Neural crest cell (in vitro differentiated cells): ENCODE data around the gene ATF1. TPM values are rescaled to one million over a fixed set of nuclear protein-coding genes. Genes with fewer than 3 reads are reported as not detected.

Experiments used
- DNase-seq: peaks from one replicate; pipeline ENCODE4 v3.0.0; 2021; ENCODE audit warnings: low read depth, mixed read lengths, low spot score
- H3K27ac Mint-ChIP-seq: one replicate; pipeline ENCODE4 v1.8.0; 2021; ENCODE audit warnings: mild to moderate bottlenecking, mixed read lengths; ENCODE audit not compliant: unreplicated experiment
- H3K27me3 Mint-ChIP-seq: 2 replicates; pipeline ENCODE4 v1.8.0; 2021; ENCODE audit warnings: low read depth, mild to moderate bottlenecking, mixed read lengths
- H3K36me3 Mint-ChIP-seq: 2 replicates; pipeline ENCODE4 v1.8.0; 2021; ENCODE audit warnings: low read depth, mild to moderate bottlenecking, mixed read lengths
- H3K4me1 Mint-ChIP-seq: 2 replicates; pipeline ENCODE4 v1.8.0; 2021; ENCODE audit warnings: mixed read lengths
- H3K4me3 Mint-ChIP-seq: one replicate; pipeline ENCODE4 v1.8.0; 2021; ENCODE audit warnings: mild to moderate bottlenecking, mixed read lengths
- H3K9me3 Mint-ChIP-seq: 2 replicates; pipeline ENCODE4 v1.8.0; 2021; ENCODE audit warnings: mixed read lengths
- total RNA-seq: library from RNA; stranded (reverse); gene quantifications from 2 replicates; pipeline ENCODE4 v1.2.1, GENCODE V29; 2021
- TF ChIP-seq, protein P1 (sequence below): fragments of 200-600 bp; sonication (generic); conservative IDR thresholded peaks from 2 replicates; pipeline ENCODE4 v1.5.0; 2021; ENCODE audit warnings: antibody characterized with exemption, mild to moderate bottlenecking

Gene ATF1
- total RNA-seq, 1 donor from 2014 or later = 31.7 TPM

DNA sequence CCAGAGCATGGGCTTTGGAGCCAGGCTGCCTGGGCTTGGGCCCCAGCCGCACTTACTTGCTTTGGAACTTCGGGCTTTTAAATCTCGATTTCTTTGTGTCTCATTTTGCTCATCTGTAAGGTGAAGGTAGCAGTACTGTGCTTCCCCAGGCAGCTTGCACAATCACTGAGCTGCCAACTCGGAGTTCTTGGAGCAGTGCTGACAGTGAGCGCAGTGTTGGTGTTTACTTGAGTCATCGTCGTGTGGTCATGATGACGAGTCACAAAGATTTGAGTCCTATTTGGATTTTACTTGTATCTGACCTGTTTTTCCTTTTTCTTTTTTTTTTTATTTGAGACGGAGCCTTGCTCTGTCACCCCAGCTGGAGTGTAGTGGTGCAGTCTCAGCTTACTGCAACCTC, 31.3 kb upstream of the ATF1 start:
- TF ChIP-seq, protein P1, sequence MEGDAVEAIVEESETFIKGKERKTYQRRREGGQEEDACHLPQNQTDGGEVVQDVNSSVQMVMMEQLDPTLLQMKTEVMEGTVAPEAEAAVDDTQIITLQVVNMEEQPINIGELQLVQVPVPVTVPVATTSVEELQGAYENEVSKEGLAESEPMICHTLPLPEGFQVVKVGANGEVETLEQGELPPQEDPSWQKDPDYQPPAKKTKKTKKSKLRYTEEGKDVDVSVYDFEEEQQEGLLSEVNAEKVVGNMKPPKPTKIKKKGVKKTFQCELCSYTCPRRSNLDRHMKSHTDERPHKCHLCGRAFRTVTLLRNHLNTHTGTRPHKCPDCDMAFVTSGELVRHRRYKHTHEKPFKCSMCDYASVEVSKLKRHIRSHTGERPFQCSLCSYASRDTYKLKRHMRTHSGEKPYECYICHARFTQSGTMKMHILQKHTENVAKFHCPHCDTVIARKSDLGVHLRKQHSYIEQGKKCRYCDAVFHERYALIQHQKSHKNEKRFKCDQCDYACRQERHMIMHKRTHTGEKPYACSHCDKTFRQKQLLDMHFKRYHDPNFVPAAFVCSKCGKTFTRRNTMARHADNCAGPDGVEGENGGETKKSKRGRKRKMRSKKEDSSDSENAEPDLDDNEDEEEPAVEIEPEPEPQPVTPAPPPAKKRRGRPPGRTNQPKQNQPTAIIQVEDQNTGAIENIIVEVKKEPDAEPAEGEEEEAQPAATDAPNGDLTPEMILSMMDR = no peak
- Mint-ChIP-seq H3K27ac (no peak overlapping the region), H3K27me3 (no peaks in the 10 kb centered on the region), H3K9me3 (no peaks in the 10 kb centered on the region), H3K36me3 (peaks cover 23% of the 10 kb centered on the region), H3K4me1 (no peaks in the 10 kb centered on the region), H3K4me3 (no peak overlapping the region)
- DNase-seq = no peak

DNA sequence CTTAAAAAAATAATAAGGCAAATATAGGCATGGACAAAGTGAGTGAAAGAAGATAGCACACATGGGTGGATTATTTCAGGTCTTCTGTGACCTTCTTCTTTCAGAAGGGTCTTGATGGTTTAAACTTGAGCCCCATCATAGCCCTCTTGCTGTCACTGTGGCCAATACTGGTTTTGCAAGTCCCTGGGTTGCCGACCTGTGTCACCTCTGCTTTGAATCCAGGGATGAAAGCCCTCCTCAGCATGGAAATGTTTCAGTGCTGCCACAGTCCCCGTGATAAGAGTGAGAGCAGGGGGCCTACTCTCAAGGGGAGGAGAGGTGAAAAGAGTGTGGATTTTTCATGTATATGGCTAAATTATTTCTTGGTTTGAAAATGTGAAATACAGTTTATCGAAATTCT, 30.2 kb upstream of the ATF1 start:
- Mint-ChIP-seq H3K4me1 (no peaks in the 10 kb centered on the region), H3K27ac (no peak overlapping the region), H3K9me3 (no peaks in the 10 kb centered on the region), H3K27me3 (no peaks in the 10 kb centered on the region), H3K36me3 (peaks cover 20% of the 10 kb centered on the region), H3K4me3 (no peak overlapping the region)
- TF ChIP-seq, protein P1 = no peak
- no peak for DNase-seq

DNA sequence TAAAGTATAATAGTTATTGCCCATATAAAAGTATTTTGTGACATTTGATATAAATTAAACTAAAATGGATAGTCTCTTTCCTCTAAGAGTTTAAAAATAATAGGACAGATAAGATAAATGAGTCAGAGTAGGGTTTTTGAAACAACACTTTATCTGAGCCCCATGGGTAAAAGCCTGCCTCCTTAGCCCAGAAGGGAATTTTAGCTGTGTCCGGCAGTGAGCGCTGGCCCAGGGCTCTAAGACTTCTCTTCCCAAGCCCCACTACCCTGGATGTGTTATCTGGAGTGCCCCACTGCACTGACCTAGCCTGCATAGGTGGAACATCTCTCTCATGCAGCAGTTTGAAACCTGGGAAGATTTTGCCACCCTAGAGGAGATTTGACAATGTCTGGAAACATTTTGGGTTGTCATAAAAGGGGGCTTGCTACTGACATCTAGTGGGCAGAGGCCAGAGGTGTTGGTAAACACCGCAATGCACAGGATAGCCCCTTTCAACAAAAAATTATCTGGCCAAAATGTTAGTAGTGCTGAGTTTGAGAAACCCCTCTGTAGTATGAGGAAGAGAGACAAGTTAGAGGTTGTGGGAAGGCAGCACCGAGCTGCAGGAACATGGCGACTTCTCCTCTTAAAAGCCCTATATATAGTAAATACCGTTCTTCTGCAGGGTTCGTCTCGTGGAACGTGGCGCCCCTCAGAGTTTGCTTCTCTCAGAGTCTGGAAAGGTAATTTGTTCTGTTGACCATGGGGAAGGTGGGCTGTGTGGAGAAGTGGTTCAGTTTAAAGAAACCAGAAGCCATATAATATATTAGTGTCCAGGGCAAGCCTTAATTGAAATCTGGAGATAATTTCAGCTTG, 29.3 kb upstream of the ATF1 start:
- Mint-ChIP-seq H3K36me3 (peaks cover 18% of the 10 kb centered on the region), H3K27ac (no peak overlapping the region), H3K9me3 (no peaks in the 10 kb centered on the region), H3K27me3 (no peaks in the 10 kb centered on the region), H3K4me3 (no peak overlapping the region), H3K4me1 (no peaks in the 10 kb centered on the region)
- TF ChIP-seq, protein P1 = peak; percentile 70
- DNase-seq = peak; percentile 23

DNA sequence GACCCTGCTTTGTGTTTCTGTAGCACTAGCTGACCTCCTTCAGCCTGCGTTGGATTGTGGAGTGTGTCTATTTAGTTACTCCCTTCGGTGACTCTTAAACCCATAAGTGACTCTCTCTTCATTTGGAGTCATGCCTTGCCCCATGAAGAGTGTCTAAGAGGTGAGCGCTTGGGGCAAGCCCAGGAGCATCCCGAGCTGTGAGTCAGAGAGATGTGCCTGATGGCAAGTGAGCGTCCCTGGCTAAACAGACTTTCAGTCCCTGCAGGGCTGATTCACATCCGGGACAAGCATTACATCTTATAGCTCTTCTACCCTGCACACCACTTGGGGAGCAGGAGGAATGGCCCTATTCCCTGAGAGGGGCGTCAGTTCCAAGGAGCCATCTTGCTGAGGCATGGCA, 24.3 kb upstream of the ATF1 start:
- H3K4me3 Mint-ChIP-seq = no peak overlapping the region
- H3K36me3 Mint-ChIP-seq = peaks cover 21% of the 10 kb centered on the region
- TF ChIP-seq, protein P1 = no peak
- H3K9me3 Mint-ChIP-seq = no peaks in the 10 kb centered on the region
- H3K4me1 Mint-ChIP-seq = no peaks in the 10 kb centered on the region
- no peak for DNase-seq
- no peaks in the 10 kb centered on the region for H3K27me3 Mint-ChIP-seq
- no peak overlapping the region for H3K27ac Mint-ChIP-seq

DNA sequence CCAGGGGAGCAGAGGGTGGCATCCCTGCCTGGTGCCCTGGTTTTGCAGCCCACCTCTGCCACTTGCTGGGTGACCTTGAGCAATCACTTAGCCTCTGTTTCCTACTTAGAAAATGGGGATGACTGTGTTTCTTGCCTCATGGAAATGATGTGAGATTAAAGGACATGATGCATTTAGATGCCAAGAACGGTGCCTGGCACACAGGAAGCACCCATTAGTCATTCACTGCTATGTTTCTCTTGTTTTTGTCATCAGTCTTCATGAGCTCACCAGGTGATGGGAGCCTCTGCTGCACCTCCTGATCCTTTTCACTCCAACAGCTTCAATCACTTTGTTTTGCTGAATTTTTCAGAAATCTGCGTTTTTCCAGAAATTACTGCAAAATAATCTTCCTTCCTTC, 23.6 kb upstream of the ATF1 start:
- H3K9me3 Mint-ChIP-seq = no peaks in the 10 kb centered on the region
- H3K4me1 Mint-ChIP-seq = no peaks in the 10 kb centered on the region
- H3K27ac Mint-ChIP-seq = no peak overlapping the region
- no peaks in the 10 kb centered on the region for H3K27me3 Mint-ChIP-seq
- peaks cover 20% of the 10 kb centered on the region for H3K36me3 Mint-ChIP-seq
- TF ChIP-seq, protein P1 = no peak
- no peak overlapping the region for H3K4me3 Mint-ChIP-seq
- no peak for DNase-seq
